ENCODE results near the gene ANKIB1. TPM values are rescaled to one million over a fixed set of nuclear protein-coding genes. Genes with fewer than 3 reads are reported as not detected.

ANKIB1 gene
- total RNA-seq, 4 donors from 2014 or later, result 44.1 to 53.3 (median 44.9) TPM

- intact Hi-C loops (cut with DNase I), result no loop called here
- H3K36me3 ChIP-seq, result no peaks in the 10 kb centered on the region
- 69 to 78% methylated on average over 5 of the region's 5 CpGs for whole genome bisulfite sequencing, 2 donors
Observed at GRCh38 chr7:92391071-92391470, 145.3 kb downstream of the ANKIB1 start.

GRCh38 chr7:92397542-92397941 is 151.8 kb downstream of the ANKIB1 start:
- TF ChIP-seq POLR2A (IDR thresholded peaks at IDR 0.05) (no peak), CTCF (IDR thresholded peaks at IDR 0.05) (no peak)
- Histone ChIP-seq H3K36me3 (peaks cover 0 to 8% of the 10 kb centered on the region in 2 donors), H3K9me3 (no peaks in the 10 kb centered on the region), H3K4me3 (replicated peaks in 1 of 3) (no peak overlapping the region), H3K27me3 (no peaks in the 10 kb centered on the region), H3K4me1 (peaks cover 9 to 10% of the 10 kb centered on the region in 2 donors), H3K27ac (no peak overlapping the region)
- DNase-seq, result no peak
- 93 to 96% methylated on average over 6 of the region's 6 CpGs for WGBS, 2 donors
- intact Hi-C loops (cut with DNase I), result no loop called here

More at GRCh38 chr7:92391071-92391470, 145.3 kb downstream of the ANKIB1 start:
- TF ChIP-seq CTCF (IDR thresholded peaks at IDR 0.05) (no peak), POLR2A (IDR thresholded peaks at IDR 0.05) (no peak)
- Histone ChIP-seq H3K27me3 (no peaks in the 10 kb centered on the region), H3K4me1 (peaks cover 0 to 4% of the 10 kb centered on the region in 2 donors), H3K4me3 (replicated peaks in 1 of 3) (no peak overlapping the region), H3K9me3 (no peaks in the 10 kb centered on the region), H3K27ac (peak overlapping the region in 1 of 3 donors; percentile 13)
- peak; percentile 14 to 43 for DNase-seq

- H3K36me3 ChIP-seq, result peaks cover 0 to 8% of the 10 kb centered on the region in 2 donors
- 97% methylated on average over 2 of the region's 2 CpGs for WGBS, 2 donors
- intact Hi-C loops (cut with DNase I), result no loop called here
Observed at GRCh38 chr7:92400013-92400412, 154.2 kb downstream of the ANKIB1 start.

GRCh38 chr7:92402920-92403759 is 157.4 kb downstream of the ANKIB1 start:
- Histone ChIP-seq H3K9me3 (no peaks in the 10 kb centered on the region), H3K4me1 (peaks cover 4 to 9% of the 10 kb centered on the region in 2 donors), H3K4me3 (replicated peaks in 1 of 3) (no peak overlapping the region), H3K27ac (peak overlapping the region in 1 of 3 donors; percentile 47), H3K36me3 (peaks cover 0 to 8% of the 10 kb centered on the region in 2 donors), H3K27me3 (no peaks in the 10 kb centered on the region)
- intact Hi-C loops (cut with DNase I), result no loop called here
- 55 to 57% methylated on average over 4 of the region's 4 CpGs for WGBS, 2 donors
- TF ChIP-seq CTCF (IDR thresholded peaks at IDR 0.05), result no peak
- TF ChIP-seq POLR2A (IDR thresholded peaks at IDR 0.05), result no peak
- peak in 1 of 2 donors; percentile 33 for DNase-seq

More at GRCh38 chr7:92400013-92400412, 154.2 kb downstream of the ANKIB1 start:
- no peak for TF ChIP-seq POLR2A (IDR thresholded peaks at IDR 0.05)
- TF ChIP-seq CTCF (IDR thresholded peaks at IDR 0.05), result no peak
- Histone ChIP-seq H3K9me3 (no peaks in the 10 kb centered on the region), H3K4me3 (replicated peaks in 1 of 3) (no peak overlapping the region), H3K4me1 (peaks cover 13 to 15% of the 10 kb centered on the region in 2 donors), H3K27me3 (no peaks in the 10 kb centered on the region), H3K27ac (no peak overlapping the region)
- no peak for DNase-seq

- Histone ChIP-seq H3K36me3 (peaks cover 0 to 6% of the 10 kb centered on the region in 2 donors), H3K4me1 (peaks cover 4 to 9% of the 10 kb centered on the region in 2 donors), H3K27ac (no peak overlapping the region), H3K9me3 (no peaks in the 10 kb centered on the region), H3K4me3 (replicated peaks in 1 of 3) (no peak overlapping the region), H3K27me3 (no peaks in the 10 kb centered on the region)
- intact Hi-C loops (cut with DNase I), result no loop called here
- DNase-seq, result no peak
- WGBS, 2 donors, result 87 to 90% methylated on average over 6 of the region's 6 CpGs
- TF ChIP-seq CTCF (IDR thresholded peaks at IDR 0.05) (no peak), POLR2A (IDR thresholded peaks at IDR 0.05) (no peak)
Observed at GRCh38 chr7:92403760-92404074, 157.9 kb downstream of the ANKIB1 start.
